HEK293 (cell line): ENCODE data around the gene FAM124A.

Source experiments
- CTCF ChIA-PET: fragments of 350-600 bp; formaldehyde crosslinking; extraction: SDS; loops from one replicate; lab custom pipeline; 2021; ENCODE audit warnings: antibody characterized with exemption; lab: Yijun Ruan, JAX
- POLR2A ChIA-PET: fragments of 300-600 bp; formaldehyde crosslinking; extraction: SDS; loops from one replicate; lab custom pipeline; 2020; ENCODE audit warnings: antibody characterized with exemption, inconsistent platforms; lab: Yijun Ruan, JAX
- H3K27ac ChIP-seq: fragments of 200-500 bp; sonication (Bioruptor generic); 2 replicates; pipeline ENCODE4 v1.5.1; 2014; ENCODE audit warnings: low read depth, low read length, control low read depth, inconsistent platforms; ENCODE audit errors: extremely low read depth
- H3K36me3 ChIP-seq, 2 experiments: fragments of 200-500 bp in 1 of 2; sonication (Bioruptor generic) in 1 of 2; 1 replicate in 1 of 2; 2 replicates in 1 of 2; pipeline ENCODE4 v1.5.1; 2014 to 2017; ENCODE audit warnings: inconsistent platforms in 2 of 2, low read length in 2 of 2; ENCODE audit not compliant: control insufficient read depth in 2 of 2, insufficient read depth in 1 of 2
- H3K4me1 ChIP-seq: fragments of 200-500 bp; sonication (Bioruptor generic); 2 replicates; pipeline ENCODE4 v1.5.1; 2014; ENCODE audit warnings: mild to moderate bottlenecking, low read length, inconsistent platforms; ENCODE audit not compliant: control insufficient read depth, insufficient read depth
- H3K4me3 ChIP-seq: 2 replicates; pipeline ENCODE4 v1.5.1; 2011; ENCODE audit warnings: low read depth, mild to moderate bottlenecking, control low read depth, low read length, moderate library complexity
- H3K9me3 ChIP-seq: fragments of 200-500 bp; sonication (Bioruptor generic); 2 replicates; pipeline ENCODE4 v1.5.1; 2014; ENCODE audit warnings: low read depth, low read length, inconsistent platforms; ENCODE audit not compliant: control insufficient read depth, insufficient read depth
- INSM2 ChIP-seq: fragments of 450-650 bp; formaldehyde crosslinking; IDR thresholded peaks from 2 replicates; pipeline ENCODE4 v1.5.1; 2016; ENCODE audit warnings: missing biosample characterization, missing genetic modification characterization
- KLF1 ChIP-seq: fragments of 450-650 bp; formaldehyde crosslinking; IDR thresholded peaks from 2 replicates; pipeline ENCODE4 v1.5.1; 2016; ENCODE audit warnings: missing biosample characterization, missing genetic modification characterization
- KLF17 ChIP-seq: fragments of 450-650 bp; formaldehyde crosslinking; IDR thresholded peaks from 2 replicates; pipeline ENCODE4 v1.5.1; 2016; ENCODE audit warnings: missing biosample characterization, missing genetic modification characterization
- PRDM1 ChIP-seq: fragments of 450-650 bp; formaldehyde crosslinking; IDR thresholded peaks from 2 replicates; pipeline ENCODE4; 2016; ENCODE audit warnings: missing biosample characterization, missing genetic modification characterization
- SCRT1 ChIP-seq: fragments of 450-650 bp; formaldehyde crosslinking; IDR thresholded peaks from 2 replicates; pipeline ENCODE4 v1.5.1; 2016; ENCODE audit warnings: missing biosample characterization, missing genetic modification characterization, borderline replicate concordance
- SP2 ChIP-seq: fragments of 450-650 bp; formaldehyde crosslinking; IDR thresholded peaks from 2 replicates; pipeline ENCODE4 v1.5.1; 2016; ENCODE audit warnings: missing biosample characterization, missing genetic modification characterization
- ZBTB8A ChIP-seq: fragments of 450-650 bp; formaldehyde crosslinking; IDR thresholded peaks from 2 replicates; pipeline ENCODE4 v1.5.1; 2016; ENCODE audit warnings: missing biosample characterization, missing genetic modification characterization
- ZNF112 ChIP-seq: fragments of 450-650 bp; formaldehyde crosslinking; IDR thresholded peaks from 2 replicates; pipeline ENCODE4 v1.5.0; 2017; ENCODE audit warnings: missing biosample characterization, missing genetic modification characterization
- ZNF138 ChIP-seq: fragments of 450-650 bp; formaldehyde crosslinking; IDR thresholded peaks from 2 replicates; pipeline ENCODE4 v1.5.1; 2016; ENCODE audit warnings: missing biosample characterization, missing genetic modification characterization, borderline replicate concordance
- ZNF18 ChIP-seq: fragments of 450-650 bp; formaldehyde crosslinking; IDR thresholded peaks from 2 replicates; pipeline ENCODE4 v1.5.1; 2016; ENCODE audit warnings: missing biosample characterization, missing genetic modification characterization
- ZNF280C ChIP-seq: fragments of 450-650 bp; formaldehyde crosslinking; IDR thresholded peaks from 2 replicates; pipeline ENCODE4 v1.5.1; 2016; ENCODE audit warnings: missing biosample characterization, missing genetic modification characterization
- ZNF302 ChIP-seq: fragments of 450-650 bp; formaldehyde crosslinking; IDR thresholded peaks from 2 replicates; pipeline ENCODE4 v1.5.1; 2016; ENCODE audit warnings: missing biosample characterization, missing genetic modification characterization, low read depth
- ZNF404 ChIP-seq: fragments of 450-650 bp; formaldehyde crosslinking; IDR thresholded peaks from 2 replicates; pipeline ENCODE4 v1.5.1; 2017; ENCODE audit warnings: missing biosample characterization, missing genetic modification characterization
- ZNF433 ChIP-seq: fragments of 450-650 bp; formaldehyde crosslinking; IDR thresholded peaks from 2 replicates; pipeline ENCODE4 v1.5.1; 2016; ENCODE audit warnings: missing biosample characterization, missing genetic modification characterization, low read depth
- ZNF677 ChIP-seq: fragments of 450-650 bp; IDR thresholded peaks from 2 replicates; pipeline ENCODE4 v1.5.0; 2018; ENCODE audit warnings: missing biosample characterization, mild to moderate bottlenecking, missing genetic modification characterization, moderate library complexity
- ZNF692 ChIP-seq: fragments of 450-650 bp; formaldehyde crosslinking; IDR thresholded peaks from 2 replicates; pipeline ENCODE4 v1.5.1; 2016; ENCODE audit warnings: missing biosample characterization, missing genetic modification characterization
- ZNF707 ChIP-seq: fragments of 450-650 bp; formaldehyde crosslinking; IDR thresholded peaks from 2 replicates; pipeline ENCODE4 v1.5.1; 2016; ENCODE audit warnings: missing biosample characterization, missing genetic modification characterization
- ZNF785 ChIP-seq: fragments of 450-650 bp; formaldehyde crosslinking; IDR thresholded peaks from 2 replicates; pipeline ENCODE4 v1.5.1; 2016; ENCODE audit warnings: missing biosample characterization, missing genetic modification characterization
- ZSCAN4 ChIP-seq: fragments of 450-650 bp; formaldehyde crosslinking; IDR thresholded peaks from 2 replicates; pipeline ENCODE4 v1.5.1; 2017; ENCODE audit warnings: missing biosample characterization, missing genetic modification characterization

FAM124A gene

GRCh38 chr13:51237887-51238286 is 15.7 kb downstream of the FAM124A start:
- H3K9me3 ChIP-seq, result no peaks in the 10 kb centered on the region
- CTCF ChIA-PET, result interaction anchor here (1.0 kb wide), 1 partner anchor 51 kb away, joined by 3 read pairs; no protein-coding TSS in a partner anchor
- TF ChIP-seq ZNF112 (tag by site-specific recombination) (no peak), INSM2 (tag by site-specific recombination) (no peak), ZNF785 (tag by site-specific recombination) (no peak), ZNF677 (tag by site-specific recombination) (no peak), ZNF404 (tag by site-specific recombination) (no peak), ZNF707 (no peak), SP2 (no peak), KLF1 (no peak), SCRT1 (no peak), ZNF18 (tag by site-specific recombination) (no peak), ZNF302 (no peak), ZBTB8A (tag by site-specific recombination) (no peak), ZNF280C (tag by site-specific recombination) (no peak), PRDM1 (no peak), KLF17 (tag by site-specific recombination) (no peak), ZNF433 (tag by site-specific recombination) (no peak), ZNF692 (tag by site-specific recombination) (no peak), ZNF138 (no peak), ZSCAN4 (tag by site-specific recombination) (no peak)
- TF ChIP-seq, all 188 proteins: peak for 0
- no peak overlapping the region for H3K27ac ChIP-seq
- H3K36me3 ChIP-seq, result no peaks in the 10 kb centered on the region
- no peak overlapping the region for H3K4me3 ChIP-seq
- H3K4me1 ChIP-seq, result no peaks in the 10 kb centered on the region
- POLR2A ChIA-PET, result no interaction called here
